SIG-M5 (cell line): Measurements from ENCODE around the gene GRIN3B.

Source experiments
- DNase-seq: peaks from one replicate; lab custom pipeline; 2025; lab: John Stamatoyannopoulos, UW

GRIN3B gene

DNA sequence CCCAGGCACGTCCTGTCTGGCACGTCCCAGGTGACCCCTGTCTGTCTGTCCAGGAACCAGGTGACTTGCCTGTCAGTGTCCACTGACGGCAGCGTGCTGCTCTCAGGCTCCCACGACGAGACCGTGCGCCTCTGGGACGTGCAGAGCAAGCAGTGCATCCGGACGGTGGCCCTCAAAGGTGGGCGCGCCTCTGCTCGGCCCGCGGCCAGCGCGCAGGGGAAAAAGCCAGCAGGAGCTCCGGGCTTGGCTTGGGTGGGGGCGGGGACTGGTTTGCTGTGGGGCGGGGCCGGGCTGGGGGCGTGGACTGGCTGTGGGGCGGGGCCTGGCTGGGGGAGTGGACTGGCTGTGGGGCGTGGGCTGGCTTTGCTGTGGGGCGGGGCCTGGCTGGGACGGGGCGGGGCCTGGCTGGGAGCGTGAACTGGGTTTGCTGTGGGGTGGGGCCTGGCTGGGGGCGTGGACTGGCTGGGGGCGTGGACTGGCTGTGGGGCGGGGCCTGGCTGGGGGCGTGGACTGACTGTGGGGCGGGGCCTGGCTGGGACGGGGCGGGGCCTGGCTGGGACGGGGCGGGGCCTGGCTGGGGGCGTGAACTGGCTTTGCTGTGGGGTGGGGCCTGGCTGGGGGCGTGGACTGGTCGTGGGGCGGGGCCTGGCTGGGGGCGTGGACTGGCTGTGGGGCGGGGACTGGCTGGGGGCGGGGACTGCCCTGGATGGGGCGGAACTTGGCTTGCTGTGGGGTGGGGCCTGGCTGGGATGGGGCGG lies 8.9 kb upstream of the GRIN3B start:
- no peak for DNase-seq

DNA sequence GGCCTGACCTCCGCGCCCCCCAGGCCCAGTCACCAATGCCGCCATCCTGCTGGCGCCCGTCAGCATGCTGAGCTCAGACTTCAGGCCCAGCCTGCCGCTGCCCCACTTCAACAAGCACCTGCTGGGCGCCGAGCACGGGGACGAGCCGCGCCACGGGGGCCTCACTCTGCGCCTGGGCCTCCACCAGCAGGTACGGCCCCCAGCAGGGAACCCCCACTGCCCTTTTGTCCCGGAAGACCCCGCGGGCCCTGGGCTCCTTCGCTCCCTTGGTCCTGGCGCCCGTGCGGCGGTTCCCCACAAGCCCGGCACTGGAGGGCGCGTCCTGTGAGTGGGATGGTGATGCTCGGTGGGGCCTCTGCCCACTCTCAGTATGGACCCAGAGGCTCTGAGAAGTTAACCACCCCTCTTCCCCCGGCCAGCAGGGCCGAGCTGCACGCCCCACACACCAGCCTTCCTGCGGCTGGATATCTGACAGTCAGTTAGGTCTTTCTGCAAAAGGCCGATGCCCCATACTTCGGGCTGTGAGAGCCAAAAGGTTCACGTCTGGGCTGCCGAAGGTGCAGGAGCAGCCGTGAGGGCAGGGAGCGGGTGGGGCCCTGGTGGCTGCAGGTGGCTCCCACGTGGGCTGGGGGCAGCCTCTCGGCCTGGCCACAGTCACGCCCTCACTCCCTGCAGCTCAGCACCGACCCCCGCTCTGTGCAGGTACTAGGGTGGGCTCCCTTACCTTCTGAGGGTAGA lies 8.1 kb upstream of the GRIN3B start:
- DNase-seq, result no peak

DNA sequence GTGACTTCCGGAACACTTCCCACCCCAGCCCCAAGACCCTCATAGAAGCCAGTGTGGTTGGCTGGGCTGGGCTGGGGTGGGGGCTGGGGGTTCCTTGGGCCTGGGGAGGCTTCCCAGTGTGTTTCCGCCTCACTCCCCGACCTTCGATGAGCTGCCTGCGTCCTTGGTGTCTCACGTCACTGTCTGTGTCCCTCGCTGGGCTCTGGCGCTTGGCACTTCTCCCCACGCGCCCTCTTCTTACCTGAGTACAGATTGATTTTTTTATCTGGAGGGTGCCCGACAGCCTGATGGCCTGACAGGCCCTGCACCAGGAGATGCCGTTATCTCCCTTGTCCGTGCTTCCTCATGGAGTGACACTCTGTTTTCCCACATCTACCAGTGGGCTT lies 7.6 kb upstream of the GRIN3B start:
- DNase-seq, result no peak

DNA sequence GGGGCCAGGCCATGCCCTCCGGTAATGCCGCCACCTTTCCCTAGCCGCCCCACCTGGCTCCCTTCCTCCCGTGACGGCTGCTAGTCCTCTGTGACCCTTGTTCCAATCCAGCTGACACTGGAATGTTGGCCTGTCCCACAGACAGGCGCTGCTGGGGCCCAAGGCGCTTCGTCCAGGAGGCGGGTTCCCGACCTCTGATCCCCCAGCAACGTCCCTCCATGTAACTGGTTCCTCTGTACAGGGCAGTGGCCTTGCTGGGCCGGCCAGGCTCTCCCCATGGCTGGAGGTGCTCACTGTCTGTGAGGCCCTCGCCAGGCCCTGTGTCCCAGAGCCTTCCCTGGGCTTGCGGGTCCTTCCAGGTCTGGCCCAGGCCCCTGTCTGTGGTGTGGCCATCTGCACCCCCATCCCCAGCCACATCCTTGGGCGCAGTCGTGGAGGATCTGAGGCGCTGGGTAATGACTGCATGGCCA lies 6.8 kb upstream of the GRIN3B start:
- no peak for DNase-seq

DNA sequence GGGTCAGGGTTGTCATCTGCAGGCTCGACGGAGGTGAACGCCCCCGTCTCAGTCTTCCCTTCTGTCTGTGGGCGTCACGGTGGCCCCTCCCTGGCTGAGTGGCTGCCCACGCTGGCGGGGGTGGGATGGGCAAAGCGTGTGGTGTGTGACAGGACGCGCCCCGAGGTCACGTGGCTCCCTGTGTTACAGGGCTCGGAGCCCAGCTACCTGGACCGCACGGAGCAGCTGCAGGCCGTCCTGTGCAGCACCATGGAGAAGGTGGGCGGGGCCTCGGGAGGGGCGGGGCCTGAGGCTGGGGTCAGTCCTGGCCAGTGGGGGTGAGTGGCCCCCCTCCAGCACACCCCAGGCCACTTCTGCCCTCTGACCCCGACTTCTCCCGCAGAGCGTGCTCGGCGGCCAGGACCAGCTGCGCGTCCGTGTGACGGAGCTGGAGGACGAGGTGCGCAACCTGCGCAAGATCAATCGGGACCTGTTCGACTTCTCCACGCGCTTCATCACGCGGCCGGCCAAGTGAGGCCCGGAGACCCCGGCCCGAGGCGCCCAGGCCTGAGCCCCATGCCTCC lies 6.3 kb upstream of the GRIN3B start:
- no peak for DNase-seq

DNA sequence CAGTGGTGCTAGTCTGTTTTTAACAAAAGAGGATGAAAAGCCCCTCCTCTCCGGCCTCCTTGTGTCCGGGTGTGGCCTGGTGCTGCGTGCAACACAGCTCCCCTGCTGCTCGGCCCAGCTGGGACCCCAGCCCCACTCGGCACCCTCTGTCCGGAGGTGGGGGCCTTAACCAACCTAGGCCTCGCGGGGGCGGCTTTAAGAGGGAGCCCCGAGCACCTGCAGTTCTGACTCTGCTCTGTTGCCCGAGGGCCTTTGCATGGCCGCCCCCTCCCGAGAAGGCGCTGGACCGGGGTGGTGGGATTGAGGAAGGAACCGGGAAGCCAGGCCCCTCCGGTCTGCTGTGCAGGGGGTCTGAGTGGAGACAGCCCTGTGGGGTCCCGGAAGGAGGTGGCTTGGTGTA lies 5.7 kb upstream of the GRIN3B start:
- no peak for DNase-seq

DNA sequence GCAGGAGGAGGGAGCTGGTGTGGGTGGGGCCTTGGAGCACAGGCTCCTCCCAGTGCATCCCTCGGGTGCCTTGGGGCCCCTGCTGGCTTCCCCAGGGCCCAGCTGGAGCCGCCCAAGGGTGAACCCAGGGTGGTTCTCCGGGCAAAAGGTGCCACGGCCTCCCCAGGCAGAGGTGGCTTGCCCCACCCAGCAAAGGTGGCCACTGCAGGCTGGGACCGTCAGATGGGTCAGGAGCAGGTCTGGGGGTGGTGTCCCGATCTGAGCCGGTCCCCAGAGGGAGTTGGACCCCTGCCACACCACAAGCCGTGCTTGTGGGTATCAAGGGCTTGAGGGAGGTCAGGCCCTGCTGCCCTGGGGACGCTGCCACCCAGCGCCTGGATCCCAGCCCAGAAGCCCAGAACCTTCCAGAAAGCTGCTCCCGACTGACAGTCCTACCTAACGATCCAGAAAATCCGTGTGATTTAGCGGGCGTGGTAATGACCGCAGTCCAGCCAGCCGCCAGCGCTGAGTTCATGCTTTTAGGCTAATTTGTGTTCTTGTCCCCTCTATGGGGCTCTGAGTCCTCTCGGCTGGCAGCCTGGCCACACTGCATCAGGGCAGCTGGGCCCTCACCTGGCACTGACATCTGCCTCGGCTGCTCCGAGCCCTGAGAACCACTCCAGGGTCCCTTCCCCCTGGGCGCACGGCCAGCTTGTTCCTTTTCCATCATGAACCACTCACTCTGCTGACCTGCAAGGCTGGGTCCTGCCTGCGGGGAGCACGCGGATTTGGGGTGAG lies 5.0 kb upstream of the GRIN3B start:
- DNase-seq, result no peak

DNA sequence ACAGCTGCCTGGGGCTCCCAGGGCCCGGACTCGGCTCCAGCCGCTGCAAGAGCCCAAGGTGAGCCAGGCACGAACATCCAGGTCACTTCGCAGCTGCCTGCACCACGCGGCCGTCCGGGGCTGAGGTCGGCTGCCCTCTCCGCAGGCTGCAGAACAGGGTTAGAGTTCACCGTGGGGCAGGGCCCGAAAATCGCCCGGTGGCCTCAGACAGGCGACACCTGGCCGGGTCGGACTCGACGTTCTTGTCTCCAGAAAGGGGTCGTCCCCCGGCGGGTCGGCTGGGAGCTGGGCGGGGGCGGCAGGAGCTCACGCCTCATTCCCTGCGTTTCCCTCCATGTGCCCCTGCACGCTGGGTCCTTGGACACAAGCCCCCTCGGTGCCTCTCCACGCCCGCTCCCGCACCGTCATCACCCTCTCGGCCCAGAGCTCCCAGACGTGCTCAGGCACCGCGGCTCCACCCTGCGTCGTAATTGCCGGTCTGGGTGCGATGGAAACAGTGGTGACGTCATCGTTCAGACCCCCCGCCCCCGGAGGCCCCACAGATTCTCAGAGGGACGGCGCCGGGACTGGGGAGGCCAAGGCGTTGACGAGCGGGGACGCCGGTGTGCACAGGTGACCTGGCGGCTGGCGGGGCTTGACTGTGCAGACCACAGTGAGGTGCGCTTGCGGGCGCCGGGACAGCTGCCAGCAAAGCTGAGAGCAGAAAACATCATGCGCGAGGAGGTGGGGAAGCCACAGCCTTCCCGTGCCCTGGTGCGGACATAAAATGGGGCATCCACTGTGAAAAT lies 4.0 kb upstream of the GRIN3B start:
- DNase-seq, result no peak

DNA sequence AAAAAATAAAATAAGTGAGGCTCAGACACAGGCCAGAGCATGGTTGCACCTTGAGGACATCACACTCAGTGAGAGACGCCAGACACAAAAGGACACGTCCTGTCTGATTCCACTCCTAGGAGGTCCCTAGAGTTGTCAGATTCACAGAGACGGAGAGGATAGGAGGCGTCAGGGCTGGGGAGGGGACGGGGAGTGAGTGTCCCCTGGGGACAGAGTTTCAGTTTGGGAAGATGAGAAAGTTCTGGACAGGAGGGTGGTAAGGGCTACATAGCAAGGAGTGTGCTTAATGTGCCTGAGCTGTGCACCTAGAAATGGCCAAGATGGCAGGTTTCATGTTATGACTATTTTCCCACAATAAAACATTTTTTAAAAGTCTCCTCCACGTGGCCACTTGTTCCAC lies 2.2 kb upstream of the GRIN3B start:
- DNase-seq, result no peak

DNA sequence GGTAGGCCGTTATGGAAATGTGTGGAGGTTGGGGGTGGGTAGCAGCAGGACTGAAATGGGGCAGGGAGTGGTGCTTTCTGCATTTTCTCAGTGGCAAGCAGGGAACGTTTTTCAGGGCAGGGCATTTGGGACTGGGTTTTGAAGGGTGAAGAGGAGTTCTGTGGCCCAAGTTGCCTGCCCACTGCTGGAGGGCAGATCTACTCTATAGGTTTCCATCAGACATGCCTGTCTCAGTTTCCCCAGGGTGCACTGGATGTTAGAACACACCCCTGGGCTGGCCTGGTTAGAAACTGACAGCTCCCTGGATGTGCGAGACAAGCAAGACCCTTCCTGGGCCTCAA lies 870 bp upstream of the GRIN3B start:
- no peak for DNase-seq

DNA sequence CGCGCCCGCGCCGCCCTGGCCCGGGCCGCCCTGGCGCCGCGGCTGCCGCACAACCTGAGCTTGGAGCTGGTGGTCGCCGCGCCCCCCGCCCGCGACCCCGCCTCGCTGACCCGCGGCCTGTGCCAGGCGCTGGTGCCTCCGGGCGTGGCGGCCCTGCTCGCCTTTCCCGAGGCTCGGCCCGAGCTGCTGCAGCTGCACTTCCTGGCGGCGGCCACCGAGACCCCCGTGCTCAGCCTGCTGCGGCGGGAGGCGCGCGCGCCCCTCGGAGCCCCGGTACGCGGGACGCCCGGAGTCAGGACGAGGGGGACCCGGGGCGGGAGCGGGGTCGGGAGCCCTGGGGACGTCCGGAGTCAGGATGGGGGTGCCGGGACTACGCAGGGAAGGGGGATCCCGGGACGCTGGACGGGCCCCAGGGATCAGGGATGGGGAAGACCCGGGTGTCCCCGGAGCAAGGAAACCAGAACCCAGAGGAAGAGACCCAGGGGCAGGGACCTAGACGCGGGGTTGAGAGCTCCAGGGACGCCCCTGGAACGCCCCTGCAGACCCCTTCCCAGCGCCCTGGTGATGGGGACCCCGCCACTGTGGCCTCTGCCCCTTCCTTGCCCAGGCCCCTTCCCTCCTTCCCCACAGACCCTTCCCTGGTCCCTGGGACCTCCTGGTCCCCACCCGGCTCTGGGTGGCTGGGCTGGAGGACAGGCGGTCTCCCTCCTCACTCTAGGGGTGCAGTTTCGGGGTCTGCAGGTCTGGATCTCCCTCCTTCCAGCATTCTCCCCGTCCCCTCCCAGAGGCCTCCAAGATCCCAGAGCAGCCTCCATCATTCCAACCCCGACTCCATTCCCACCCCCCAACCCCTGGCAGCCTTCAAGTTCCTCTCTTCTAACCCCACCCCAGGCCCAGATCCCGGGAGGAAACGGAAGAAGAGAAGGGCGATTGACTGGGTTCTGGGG lies 645 bp downstream of the GRIN3B start:
- no peak for DNase-seq

DNA sequence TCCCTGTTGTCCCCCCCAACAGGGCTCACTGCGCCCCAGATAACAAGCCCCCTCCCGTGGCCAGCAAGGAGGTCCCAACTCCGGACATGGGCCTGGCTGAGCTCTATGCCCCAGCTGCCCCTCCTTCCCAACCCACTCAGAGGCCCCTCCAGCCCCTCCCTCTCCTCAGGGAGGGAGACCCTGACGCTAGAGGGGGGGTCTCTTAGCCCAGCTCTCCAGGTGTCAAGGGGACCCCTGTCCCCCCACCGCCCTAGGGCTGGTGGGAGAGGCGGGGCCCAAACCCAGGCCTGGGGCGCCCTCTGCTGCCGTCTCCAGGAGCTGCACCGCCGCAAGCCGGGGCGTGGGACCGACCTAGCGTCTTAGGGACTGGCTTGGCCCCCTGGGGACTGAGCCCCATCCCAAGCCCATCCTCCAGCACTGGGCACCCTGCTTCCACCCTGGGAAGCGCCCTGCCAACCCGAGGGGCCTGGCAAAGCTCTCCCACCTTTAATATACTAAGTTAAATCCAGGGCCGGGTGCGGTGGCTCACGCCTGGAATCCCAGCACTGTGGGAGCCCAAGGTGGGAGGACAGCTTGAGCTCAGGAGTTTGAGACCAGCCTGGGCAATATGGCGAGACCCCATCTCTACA lies 1.4 kb downstream of the GRIN3B start:
- no peak for DNase-seq

DNA sequence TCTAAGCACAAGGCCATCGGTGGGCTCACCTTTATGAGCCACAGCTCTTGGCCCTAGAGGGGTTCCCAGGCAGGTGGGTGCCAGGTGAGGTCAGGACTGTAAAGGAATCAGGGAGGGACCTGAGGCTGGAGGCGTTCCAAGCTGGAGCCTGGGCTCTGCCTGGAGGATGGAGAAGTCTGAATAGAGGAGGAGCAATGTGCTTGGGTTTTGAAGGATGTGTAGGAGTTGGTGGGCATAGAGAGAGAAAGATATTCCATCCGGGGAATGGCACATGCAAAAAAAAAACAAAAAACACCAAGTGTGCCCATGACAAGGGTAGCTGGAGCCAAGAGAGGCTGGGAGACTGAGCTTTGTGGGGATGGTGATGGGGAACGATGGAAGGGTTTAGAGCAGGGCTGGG lies 2.4 kb downstream of the GRIN3B start:
- no peak for DNase-seq

DNA sequence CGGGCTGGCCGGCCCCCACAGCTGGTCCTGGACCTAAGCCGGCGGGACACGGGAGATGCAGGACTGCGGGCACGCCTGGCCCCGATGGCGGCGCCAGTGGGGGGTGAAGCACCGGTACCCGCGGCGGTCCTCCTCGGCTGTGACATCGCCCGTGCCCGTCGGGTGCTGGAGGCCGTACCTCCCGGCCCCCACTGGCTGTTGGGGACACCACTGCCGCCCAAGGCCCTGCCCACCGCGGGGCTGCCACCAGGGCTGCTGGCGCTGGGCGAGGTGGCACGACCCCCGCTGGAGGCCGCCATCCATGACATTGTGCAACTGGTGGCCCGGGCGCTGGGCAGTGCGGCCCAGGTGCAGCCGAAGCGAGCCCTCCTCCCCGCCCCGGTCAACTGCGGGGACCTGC lies 3.1 kb downstream of the GRIN3B start:
- DNase-seq, result no peak

DNA sequence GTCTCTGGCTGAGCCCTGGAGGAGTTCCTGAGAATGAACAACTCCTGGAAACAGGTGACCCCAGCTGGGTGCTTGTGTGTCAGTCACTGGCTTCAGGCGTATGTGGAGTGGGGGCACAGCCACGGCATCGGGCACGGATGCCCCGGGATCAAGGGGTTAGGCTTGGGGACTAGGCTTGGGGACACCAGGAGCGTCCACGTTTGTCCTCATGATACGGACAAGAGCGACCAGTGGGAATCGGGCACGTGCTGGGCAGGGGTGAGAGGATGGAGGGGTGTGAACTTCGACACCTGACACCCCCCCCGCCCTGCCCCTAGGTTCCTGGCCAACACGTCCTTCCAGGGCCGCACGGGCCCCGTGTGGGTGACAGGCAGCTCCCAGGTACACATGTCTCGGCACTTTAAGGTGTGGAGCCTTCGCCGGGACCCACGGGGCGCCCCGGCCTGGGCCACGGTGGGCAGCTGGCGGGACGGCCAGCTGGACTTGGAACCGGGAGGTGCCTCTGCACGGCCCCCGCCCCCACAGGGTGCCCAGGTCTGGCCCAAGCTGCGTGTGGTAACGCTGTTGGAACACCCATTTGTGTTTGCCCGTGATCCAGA lies 4.1 kb downstream of the GRIN3B start:
- no peak for DNase-seq

DNA sequence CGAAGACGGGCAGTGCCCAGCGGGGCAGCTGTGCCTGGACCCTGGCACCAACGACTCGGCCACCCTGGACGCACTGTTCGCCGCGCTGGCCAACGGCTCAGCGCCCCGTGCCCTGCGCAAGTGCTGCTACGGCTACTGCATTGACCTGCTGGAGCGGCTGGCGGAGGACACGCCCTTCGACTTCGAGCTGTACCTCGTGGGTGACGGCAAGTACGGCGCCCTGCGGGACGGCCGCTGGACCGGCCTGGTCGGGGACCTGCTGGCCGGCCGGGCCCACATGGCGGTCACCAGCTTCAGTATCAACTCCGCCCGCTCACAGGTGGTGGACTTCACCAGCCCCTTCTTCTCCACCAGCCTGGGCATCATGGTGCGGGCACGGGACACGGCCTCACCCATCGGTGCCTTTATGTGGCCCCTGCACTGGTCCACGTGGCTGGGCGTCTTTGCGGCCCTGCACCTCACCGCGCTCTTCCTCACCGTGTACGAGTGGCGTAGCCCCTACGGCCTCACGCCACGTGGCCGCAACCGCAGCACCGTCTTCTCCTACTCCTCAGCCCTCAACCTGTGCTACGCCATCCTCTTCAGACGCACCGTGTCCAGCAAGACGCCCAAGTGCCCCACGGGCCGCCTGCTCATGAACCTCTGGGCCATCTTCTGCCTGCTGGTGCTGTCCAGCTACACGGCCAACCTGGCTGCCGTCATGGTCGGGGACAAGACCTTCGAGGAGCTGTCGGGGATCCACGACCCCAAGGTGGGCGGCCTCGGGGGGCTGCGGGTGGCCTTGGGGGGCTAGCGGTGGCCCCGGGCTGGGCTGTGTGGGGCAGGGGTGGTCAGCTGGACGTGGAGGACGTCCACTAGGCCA lies 4.8 kb downstream of the GRIN3B start:
- no peak for DNase-seq

DNA sequence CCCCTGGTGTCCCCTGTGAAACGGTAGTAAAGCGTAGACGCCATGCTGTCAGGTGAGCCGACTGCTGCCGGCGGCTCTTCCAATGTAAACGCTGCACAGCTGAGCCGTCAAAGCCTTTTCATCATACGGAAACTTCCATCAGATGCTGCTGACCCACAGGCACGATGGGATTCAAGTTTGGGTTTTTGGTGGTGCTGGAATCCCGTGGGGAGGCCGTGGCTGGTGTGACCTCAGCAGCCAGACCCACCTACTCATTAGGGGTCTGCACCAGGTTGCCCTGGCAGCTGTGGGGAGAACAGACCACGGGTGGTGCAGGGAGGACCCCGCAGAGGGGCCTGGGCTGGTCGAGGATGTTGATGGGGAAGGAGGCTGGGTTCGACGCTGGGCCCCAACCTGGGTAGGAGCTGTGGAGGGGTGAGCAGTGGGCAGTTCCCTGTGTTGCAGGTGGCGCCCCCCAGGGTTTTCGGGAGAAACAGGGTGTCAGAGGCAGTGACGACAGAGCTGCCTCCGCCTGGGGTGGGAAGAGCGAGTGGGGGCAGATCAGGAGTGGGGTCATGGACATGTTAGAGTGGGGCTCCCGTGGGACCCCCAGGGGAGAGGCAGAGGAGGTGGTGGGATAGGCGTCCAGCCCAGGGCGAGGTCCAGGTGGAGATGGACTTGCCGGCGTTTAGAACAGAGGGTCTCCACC lies 6.6 kb downstream of the GRIN3B start:
- no peak for DNase-seq
